Large intestine (tissue), 3 donors: ENCODE measurements around the gene CCDC77. TPM values are rescaled to one million over a fixed set of nuclear protein-coding genes. Genes with fewer than 3 reads are reported as not detected.

Source experiments
- DNase-seq, 2 donors: peaks; one replicate each; pipeline versions ENCODE4 v3.0.0 to v3.0.0-alpha.2; 2013
- H3K27ac ChIP-seq: one replicate; pipeline ENCODE4 v1.5.1; 2013; ENCODE audit warnings: low read length
- H3K27me3 ChIP-seq: 2 replicates; pipeline ENCODE4 v1.6.1; 2013; ENCODE audit warnings: low read length; ENCODE audit not compliant: control insufficient read depth, insufficient read depth
- H3K36me3 ChIP-seq: 2 replicates; pipeline ENCODE4 v1.6.1; 2013; ENCODE audit warnings: low read length; ENCODE audit not compliant: control insufficient read depth, insufficient read depth
- H3K4me1 ChIP-seq: one replicate; pipeline ENCODE4 v1.6.1; 2013; ENCODE audit warnings: low read length; ENCODE audit not compliant: control insufficient read depth, insufficient read depth
- H3K4me3 ChIP-seq: one replicate; pipeline ENCODE4 v1.5.1; 2013; ENCODE audit warnings: low read length
- H3K9me3 ChIP-seq: one replicate; pipeline ENCODE4 v1.6.1; 2013; ENCODE audit warnings: mild to moderate bottlenecking, low read depth, low read length, moderate library complexity; ENCODE audit not compliant: control insufficient read depth
- WGBS: methylation state at CpG from one replicate; pipeline ENCODE4 v1.1.5; 2013; ENCODE audit warnings: low lambda C conversion rate; ENCODE audit not compliant: insufficient coverage; 5-methylcytosine and 5-hydroxymethylcytosine counted together
- polyA plus RNA-seq: library from polyadenylated mRNA; unstranded; fragments of 120-200 nt; gene quantifications from one replicate; pipeline ENCODE4 v1.2.1, GENCODE V29; 2013

CCDC77 gene
- polyA plus RNA-seq, 1 donor: 12.0 TPM

DNA sequence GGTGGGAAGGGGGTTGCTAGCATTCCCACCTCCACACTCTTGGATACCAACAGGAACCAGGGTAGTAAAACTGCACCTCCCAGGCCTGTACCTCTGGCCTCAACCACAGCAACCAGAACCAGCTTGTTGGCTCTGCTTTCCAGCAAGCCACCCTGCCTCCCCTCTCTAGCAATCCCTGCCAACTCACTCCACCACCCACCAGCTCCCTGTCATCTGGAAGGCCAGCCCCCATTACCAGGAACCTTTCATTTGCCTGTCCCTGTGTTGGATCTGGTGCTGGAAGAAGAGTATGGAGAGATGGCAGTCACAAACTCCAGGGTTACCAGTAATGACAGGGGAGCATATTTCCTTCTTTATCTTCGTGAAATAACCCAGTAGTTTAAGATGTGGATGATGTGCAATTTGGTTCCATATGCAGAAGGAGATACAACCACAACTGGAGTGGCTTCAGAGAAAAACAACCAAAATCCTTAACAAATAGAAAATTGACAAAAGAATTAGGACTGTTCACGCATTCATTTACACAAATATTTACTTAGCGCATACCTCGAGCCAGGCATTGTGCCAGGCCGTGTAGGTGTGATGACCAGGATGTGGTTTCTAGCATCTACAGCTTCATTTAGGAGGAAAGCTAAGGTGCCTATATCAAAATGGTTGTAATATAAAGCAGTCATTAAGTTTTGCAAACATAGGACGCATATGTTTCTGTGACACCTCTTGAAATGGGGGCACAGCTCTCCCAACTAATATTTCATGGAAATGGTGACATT is 61.7 kb downstream of the CCDC77 start:
- no peak for DNase-seq
- no peak overlapping the region for H3K27ac ChIP-seq
- H3K4me3 ChIP-seq: no peak overlapping the region
- WGBS: 80% methylated on average over 1 of the region's 6 CpGs
- peaks cover 19% of the 10 kb centered on the region for H3K4me1 ChIP-seq
- H3K27me3 ChIP-seq: peaks cover 39% of the 10 kb centered on the region
- no peaks in the 10 kb centered on the region for H3K36me3 ChIP-seq
- no peaks in the 10 kb centered on the region for H3K9me3 ChIP-seq

DNA sequence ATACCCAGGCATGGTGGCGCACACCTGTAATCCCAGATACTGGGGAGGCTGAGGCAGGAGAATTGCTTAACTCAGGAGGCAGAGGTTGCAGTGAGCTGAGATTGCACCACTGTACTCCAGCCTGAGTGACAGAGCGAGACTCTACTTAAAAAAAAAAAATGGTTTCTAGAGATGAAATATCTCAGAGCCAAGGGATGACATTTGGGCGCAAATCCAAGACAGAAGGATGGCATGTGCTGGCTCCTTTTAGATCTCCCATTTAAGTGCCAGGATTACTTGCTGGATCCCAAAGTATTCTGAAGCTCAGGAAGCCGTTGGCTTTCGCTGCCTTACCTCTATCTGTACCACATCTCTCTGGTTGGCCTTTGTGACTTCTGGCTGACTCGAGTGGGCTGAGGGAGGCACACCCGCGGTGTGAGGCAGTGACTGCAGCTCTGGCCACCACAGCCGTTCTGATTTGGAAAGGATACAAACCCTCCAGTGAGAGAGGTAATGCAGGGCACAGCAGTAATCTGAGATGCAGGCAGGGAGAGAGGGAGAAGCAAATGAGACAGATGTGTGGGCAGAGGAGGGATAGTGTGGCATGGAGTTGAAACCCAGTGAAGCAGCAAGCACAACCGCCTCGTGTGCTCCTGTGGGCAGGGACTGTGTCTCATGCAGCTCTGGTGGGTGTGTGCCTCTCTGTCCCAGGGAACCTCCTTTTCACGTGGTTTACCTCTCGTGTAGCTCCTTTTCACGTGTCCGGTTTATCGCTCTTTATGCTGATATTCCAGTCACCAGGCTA is 63.2 kb downstream of the CCDC77 start:
- H3K4me3 ChIP-seq: no peak overlapping the region
- peaks cover 24% of the 10 kb centered on the region for H3K27me3 ChIP-seq
- no peaks in the 10 kb centered on the region for H3K36me3 ChIP-seq
- DNase-seq: no peak
- no peaks in the 10 kb centered on the region for H3K9me3 ChIP-seq
- H3K27ac ChIP-seq: no peak overlapping the region
- peaks cover 13% of the 10 kb centered on the region for H3K4me1 ChIP-seq
- 100% methylated on average over 1 of the region's 16 CpGs for WGBS

DNA sequence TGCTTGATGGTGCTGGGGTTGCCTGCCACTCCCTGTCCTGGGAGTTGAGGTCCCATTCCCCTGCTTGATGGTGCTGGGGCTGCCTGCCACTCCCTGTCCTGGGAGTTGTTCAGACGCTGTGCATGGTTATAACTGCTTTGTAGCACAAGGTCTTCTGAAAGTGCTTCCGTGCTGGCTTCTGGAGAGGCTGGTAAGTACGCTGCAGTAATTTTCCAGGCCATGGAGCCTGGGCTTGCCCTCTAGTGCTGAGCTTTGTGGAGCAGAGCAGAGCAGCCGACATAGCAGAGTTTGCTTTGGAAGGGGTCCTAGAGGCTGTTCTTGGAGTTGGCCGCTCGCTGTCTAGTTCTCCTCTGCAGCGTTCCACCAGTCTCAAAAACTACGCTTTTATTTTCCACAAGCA is 64.6 kb downstream of the CCDC77 start:
- H3K36me3 ChIP-seq: no peaks in the 10 kb centered on the region
- WGBS: no CpG with 5 or more reads among the region's 8 CpGs
- DNase-seq: no peak
- peaks cover 10% of the 10 kb centered on the region for H3K4me1 ChIP-seq
- H3K27ac ChIP-seq: no peak overlapping the region
- H3K9me3 ChIP-seq: no peaks in the 10 kb centered on the region
- no peak overlapping the region for H3K4me3 ChIP-seq
- peaks cover 17% of the 10 kb centered on the region for H3K27me3 ChIP-seq

DNA sequence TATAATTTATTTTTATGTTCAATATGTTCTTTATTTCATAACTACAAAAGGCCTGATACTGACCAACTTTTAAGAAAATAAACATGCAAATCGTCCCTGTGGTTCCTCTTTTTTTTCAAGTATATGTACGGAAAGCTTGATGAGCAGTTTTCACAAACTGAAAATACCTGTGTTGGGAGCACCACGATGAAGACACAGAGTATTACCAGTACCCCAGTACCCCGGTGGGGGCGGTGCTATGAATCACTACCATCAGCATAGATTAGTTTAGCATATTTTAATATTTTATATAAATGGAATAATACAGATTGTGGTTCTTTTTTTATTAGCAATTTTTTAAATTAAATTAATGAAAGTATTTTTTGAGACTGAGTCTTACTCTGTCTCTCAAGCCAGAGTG is 65.3 kb downstream of the CCDC77 start:
- H3K27me3 ChIP-seq: peaks cover 10% of the 10 kb centered on the region
- peaks cover 3% of the 10 kb centered on the region for H3K4me1 ChIP-seq
- H3K27ac ChIP-seq: no peak overlapping the region
- H3K9me3 ChIP-seq: no peaks in the 10 kb centered on the region
- no CpG with 5 or more reads among the region's 5 CpGs for WGBS
- DNase-seq: no peak
- no peaks in the 10 kb centered on the region for H3K36me3 ChIP-seq
- no peak overlapping the region for H3K4me3 ChIP-seq

DNA sequence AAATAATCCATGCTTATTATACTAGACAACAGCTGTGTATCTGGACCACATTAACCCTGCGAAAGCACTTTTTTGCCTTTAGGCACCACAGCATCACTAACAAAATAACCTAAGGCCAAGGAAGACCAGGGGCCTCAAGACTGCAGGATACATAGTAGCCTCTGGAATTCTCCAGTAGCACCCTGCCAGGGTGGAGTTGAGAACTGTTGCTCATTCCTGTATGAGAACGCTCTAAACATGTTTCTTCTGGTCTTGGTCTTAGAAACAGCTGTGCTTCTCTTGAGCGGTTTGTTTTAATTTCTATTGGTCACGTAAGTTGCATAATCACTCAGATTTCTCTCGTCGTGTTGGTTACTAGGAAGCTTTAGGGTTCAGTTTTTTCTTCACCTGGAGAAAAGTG is 66.1 kb downstream of the CCDC77 start:
- Histone ChIP-seq H3K9me3 (no peaks in the 10 kb centered on the region), H3K4me1 (no peaks in the 10 kb centered on the region), H3K27ac (no peak overlapping the region), H3K27me3 (peaks cover 5% of the 10 kb centered on the region), H3K4me3 (no peak overlapping the region), H3K36me3 (no peaks in the 10 kb centered on the region)
- 55% methylated on average over 4 of the region's 6 CpGs for WGBS
- DNase-seq: no peak

DNA sequence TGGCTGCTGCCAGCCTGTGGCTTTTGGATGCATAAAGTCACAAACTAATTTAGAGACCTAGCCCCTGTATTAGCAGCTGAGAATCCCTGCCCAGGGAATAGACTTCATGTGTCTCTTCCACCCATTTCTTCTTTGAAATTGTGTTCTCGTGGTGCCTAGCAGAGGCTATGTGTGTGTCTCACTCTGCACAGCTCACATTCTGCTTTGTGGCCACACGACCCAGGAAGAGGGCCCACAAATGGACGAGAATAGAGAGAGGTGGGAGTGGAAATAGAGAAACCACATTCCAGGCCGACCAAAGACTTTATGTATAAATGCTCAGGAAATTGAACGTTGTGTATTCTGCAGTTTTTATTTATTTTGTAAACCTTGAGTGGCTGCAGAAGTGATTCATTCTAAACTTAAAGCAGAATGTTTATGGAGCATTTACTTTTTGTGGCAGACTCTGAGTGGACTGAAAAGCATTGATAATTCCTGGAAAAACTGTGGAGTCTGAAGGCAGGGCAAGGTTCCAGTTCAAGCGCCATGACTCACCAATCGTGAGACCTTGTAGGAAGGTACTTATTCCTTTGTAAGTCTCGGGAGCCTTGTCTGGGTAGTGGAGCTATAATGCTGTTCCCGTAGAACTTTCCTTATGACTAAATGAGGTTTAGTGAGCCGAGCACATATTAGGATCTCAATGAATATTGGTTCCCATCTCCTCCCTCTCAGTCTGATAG is 67.4 kb downstream of the CCDC77 start:
- H3K4me3 ChIP-seq: no peak overlapping the region
- peak overlapping the region; percentile 8 for H3K27ac ChIP-seq
- no peaks in the 10 kb centered on the region for H3K9me3 ChIP-seq
- no peaks in the 10 kb centered on the region for H3K36me3 ChIP-seq
- DNase-seq: peak; percentile 41 to 73
- no peaks in the 10 kb centered on the region for H3K4me1 ChIP-seq
- WGBS: 20% methylated on average over 2 of the region's 10 CpGs
- no peaks in the 10 kb centered on the region for H3K27me3 ChIP-seq

DNA sequence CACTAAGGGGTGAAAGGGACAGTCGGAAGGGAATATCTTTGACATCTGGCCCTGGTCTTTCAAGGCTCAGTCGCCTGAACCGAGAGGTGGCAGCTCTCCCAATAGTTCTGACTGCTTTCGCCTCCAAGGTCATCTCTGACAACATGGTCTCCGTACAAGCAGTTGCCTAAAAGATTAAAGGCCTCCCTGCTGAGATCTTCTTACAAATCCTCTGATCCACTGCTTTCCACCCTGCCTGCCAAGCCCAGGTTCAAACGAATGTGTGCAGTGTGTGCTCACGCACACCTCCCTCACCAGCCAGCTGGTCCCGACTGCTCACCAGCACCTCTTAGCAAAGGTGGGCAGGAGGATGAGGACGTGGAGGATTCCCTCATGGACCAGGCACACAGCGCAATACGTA is 68.7 kb downstream of the CCDC77 start:
- Histone ChIP-seq H3K36me3 (no peaks in the 10 kb centered on the region), H3K4me1 (no peaks in the 10 kb centered on the region), H3K27ac (no peak overlapping the region), H3K4me3 (no peak overlapping the region), H3K9me3 (no peaks in the 10 kb centered on the region), H3K27me3 (no peaks in the 10 kb centered on the region)
- DNase-seq: no peak
- no CpG with 5 or more reads among the region's 11 CpGs for WGBS

DNA sequence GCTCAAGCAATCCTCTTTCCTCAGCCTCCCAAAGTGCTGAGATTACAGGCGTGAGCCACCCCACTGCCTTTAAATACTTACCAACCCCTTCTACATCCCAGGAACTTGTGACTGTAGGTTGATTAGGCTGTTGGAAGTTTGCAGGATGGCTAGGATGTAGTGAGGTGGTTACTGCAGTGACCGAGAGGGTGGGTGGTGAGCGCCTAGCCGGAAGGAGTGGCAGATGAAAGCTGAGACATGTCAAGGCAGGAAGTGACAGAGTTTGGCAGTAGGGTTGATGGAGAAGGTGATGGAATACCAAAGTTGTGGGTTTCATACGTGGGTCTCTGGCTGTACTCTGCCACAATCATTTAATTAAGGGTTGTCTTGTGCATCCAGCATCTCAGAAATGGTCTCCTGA is 71.8 kb downstream of the CCDC77 start:
- Histone ChIP-seq H3K4me1 (no peaks in the 10 kb centered on the region), H3K27me3 (no peaks in the 10 kb centered on the region), H3K27ac (no peak overlapping the region), H3K36me3 (no peaks in the 10 kb centered on the region), H3K4me3 (no peak overlapping the region), H3K9me3 (no peaks in the 10 kb centered on the region)
- WGBS: no CpG with 5 or more reads among the region's 5 CpGs
- DNase-seq: no peak

DNA sequence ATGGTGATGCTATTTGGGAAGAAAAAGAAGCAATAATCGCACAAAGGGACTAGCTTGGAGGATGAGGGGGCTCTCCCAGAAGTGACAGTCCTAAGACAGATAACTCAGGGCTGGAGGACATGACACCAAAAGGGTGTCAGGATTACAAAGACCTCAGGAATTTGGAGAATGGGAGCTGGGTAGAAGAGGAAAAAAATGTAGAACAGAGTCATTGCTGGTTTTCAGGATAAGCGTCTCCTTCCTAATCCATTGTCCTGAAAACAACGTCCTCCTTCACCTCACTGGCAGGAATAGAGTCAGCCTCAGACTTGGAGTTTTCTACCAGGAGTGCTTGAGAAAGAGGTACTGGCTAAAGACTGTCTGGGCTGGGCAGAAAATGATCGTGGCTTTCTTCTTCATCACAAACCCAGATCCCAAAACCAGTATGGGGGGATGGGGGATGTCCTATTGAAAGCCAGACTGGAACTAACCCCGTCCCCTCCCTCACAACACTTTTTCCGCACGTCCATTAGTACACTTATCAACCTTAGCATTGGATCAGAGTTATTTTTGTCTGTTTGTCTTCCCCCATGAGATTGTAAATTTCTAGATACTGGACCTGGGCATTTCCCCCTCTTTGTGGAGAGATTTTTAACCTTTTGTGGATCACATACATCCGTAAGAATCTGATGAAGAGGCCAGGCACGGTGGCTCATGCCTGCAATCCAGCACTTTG is 72.6 kb downstream of the CCDC77 start:
- no peaks in the 10 kb centered on the region for H3K9me3 ChIP-seq
- no peak overlapping the region for H3K4me3 ChIP-seq
- no peak overlapping the region for H3K27ac ChIP-seq
- no peaks in the 10 kb centered on the region for H3K4me1 ChIP-seq
- H3K27me3 ChIP-seq: no peaks in the 10 kb centered on the region
- no peak for DNase-seq
- H3K36me3 ChIP-seq: no peaks in the 10 kb centered on the region
- 58% methylated on average over 3 of the region's 9 CpGs for WGBS

DNA sequence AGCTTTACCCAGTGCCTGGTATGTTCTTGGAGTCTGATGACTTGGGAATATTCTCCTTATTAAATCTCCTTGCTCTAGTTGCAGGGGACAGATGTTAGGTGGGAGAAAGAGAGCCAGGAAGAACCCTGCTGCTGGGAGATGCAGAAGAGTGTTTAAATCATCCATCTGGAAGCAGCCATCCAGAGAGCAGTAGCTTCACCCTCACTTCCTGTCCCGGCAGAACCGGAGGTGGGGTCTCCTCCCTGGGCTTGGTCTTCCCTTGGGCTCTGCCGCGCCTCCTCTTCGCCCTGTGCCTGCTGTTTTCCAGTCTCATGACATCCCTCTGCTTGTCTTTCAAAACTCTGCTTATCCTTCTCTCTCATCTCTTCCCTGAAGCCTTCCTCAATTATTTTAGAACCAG is 73.8 kb downstream of the CCDC77 start:
- no peaks in the 10 kb centered on the region for H3K4me1 ChIP-seq
- WGBS: 100% methylated on average over 2 of the region's 5 CpGs
- H3K9me3 ChIP-seq: no peaks in the 10 kb centered on the region
- H3K27me3 ChIP-seq: no peaks in the 10 kb centered on the region
- H3K36me3 ChIP-seq: no peaks in the 10 kb centered on the region
- H3K27ac ChIP-seq: no peak overlapping the region
- no peak overlapping the region for H3K4me3 ChIP-seq
- DNase-seq: no peak
